Measurements from ENCODE around the gene HMGB3.
"Not testable (repeated sequence)": the region's sequence is repeated elsewhere in the genome, so short reads cannot be mapped to it uniquely, and the experiment has no call there.

HMGB3 gene

DNA sequence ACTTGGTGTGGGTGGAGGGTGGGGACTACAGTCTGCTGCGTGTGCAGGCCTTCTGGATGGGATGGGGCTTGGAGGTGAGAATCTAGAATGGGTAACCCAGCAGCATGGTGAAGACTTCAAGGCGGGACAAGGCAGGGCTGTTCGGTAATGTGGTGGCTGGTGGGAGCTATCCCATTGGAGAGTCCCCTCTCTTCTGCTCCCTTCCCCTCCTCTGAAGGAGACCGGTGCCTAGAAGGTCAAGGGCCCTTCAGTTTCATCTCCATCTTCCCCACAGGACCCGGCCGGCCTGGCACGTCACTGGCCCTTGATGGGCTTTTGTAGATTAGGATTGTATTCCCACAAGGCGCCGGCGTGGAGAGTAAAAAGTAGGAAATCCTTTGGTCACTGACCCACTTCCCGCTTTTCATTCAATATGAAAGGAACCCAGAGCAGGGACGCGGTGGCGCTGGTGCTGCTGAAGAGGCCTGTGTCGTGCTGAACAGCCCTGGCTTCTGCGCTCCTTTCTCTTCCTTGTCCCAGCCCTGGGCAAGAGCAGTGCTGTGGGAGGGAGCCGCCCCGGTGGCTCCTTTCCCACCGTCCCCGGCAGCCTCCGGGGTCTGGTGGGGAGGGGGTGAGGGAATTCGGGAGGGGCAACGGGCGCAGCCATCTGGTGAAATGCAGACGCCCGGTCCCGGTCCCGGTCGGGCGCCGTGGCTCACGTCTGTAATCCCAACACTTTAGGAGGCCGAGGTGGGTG lies 7.3 kb upstream of the HMGB3 start:
- DNase-seq (ENCODE audit: insufficient read length, low spot score), result no peak
- FAIRE-seq, result no peak

DNA sequence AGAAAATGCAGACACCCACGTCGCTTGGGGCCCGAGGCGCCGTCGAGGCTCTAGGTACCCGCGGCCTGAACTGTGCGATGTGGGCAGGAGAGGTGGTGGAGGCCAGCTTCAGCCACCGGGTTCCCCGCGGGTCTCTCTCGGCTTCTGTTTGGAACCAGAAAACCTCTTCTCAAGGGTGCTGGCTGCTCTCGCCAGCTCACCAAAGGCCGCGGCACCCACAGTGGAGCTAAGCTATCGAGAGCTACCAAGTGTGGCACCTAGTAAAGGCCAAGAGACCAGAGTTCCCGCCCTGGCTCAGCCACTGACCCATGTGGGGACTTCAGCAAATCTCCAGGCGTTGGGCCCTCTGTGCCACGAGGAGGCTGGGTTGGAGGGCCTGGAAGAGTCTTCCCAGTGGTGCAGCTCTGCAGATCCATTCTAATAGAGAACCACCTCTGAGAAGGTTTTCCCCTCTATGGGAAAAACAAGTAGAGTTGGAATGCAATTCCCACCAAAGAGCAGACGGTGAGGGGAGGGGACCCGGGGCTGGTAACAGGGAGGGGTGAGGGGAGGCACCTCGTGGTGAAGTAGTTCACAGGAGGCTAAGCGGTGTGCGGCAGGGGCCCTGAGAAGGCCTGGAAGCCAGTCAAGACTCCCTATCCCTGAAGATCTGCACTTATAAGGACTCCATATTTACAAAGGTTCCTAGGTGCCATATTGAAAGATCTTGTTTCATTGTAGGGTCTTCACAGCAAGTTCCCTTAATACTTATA lies 5.5 kb upstream of the HMGB3 start:
- no peak for FAIRE-seq
- no peak for DNase-seq (ENCODE audit: insufficient read length, low spot score)

DNA sequence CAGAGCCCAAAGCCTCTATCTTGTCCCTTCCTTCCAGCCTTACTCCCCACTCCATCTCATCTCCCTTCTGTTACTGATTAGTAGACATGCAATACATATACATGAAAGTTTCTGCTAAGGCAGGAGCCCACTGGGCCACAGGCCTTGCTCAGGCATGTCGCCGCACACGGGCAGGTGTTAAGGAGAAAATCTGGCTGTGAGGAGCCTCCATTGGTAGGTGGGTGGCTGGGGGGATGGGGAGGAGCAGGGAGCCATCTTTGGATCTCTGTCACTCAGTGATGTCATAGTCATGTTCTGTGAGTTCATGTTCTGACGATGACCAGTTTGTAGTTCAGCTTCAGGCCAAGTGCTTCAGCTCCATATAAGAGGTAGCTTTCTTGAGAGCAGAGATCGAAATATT lies 2.9 kb upstream of the HMGB3 start:
- no peak for FAIRE-seq

DNA sequence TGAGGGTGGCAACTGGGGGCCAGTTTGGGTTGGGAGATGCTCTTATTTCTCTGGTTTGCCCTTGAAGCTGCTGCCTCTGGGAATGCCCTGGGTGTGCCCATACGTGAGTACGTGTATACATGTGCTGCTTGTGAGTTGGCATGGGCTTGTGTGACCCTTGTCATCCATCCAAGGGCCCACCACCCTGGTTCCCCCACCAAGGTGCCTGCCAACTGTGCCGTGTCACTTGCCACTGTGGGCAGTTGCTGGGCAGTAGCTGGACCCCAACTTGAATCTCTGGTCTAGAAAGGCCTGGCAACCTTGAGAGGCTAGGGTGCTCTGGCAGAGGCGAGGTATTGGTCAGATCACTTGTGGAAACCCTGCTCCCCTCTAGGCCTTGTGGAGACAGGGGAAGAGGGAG lies 2.4 kb upstream of the HMGB3 start:
- DNase-seq (ENCODE audit: insufficient read length, low spot score) (no peak), FAIRE-seq (no peak)

More for the DNA sequence above, 2.9 kb upstream of the HMGB3 start:
- no peak for DNase-seq (ENCODE audit: insufficient read length, low spot score)

DNA sequence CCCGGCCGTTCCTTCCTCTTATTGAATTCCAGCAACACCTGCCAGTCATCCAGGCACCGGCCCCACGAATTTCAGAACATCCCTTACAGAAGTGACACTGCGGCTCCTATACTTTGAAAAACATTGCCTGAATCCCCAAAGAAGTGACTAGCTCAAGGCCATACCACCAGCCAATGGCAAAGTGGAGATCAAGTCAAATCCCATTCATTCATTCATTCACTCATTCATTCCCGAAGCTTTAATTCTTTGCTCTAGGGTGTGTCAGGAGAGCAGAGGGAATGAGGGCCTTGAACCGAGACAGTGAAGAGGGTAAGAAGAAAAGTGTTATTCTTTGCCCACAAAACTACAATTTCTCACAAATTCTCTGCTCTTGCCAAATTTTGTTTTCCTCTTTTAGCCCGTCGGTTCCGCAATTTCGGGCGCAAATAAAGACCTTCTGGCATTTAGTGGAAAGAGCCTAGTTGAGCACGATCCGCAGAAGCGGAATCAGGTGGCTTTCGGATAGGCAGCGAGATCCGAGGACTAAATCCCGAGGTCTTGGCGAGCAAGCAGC lies 824 bp upstream of the HMGB3 start:
- FAIRE-seq, result no peak
- DNase-seq (ENCODE audit: insufficient read length, low spot score), result no peak

DNA sequence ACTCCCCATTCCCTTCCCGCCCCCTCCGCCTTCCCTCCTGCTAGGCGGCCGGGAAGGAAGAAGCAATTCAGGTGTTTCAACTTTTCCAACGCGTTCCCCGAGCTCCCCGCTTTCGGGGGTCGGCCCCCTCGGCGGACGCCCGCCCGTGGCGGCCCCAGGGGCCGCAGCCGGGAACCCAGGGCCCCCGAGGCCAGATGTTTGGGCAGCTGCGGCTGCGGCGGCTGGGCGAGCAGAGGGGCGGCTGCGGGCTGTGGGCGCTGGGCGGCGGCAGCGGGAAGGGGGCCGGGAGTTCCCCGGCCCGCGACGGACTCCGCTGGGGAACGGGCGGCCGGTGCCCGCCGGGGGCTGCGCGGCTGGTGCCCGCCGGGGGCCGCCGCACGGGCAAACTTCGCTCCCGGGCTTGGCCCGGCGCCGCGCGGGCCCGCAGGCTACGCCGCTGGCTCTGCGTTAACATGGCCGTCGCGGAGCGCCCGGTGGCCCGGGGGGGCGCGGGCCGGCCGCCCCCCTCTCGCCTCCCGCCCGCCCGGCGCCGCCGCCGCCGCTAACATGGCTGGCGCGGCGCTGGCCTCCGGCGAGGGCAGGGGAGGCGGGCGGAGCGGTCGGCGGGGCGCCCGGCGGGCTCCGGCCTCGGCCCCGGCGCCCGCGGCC lies 510 bp downstream of the HMGB3 start:
- FAIRE-seq, result no peak
- peak; percentile 17 for DNase-seq (ENCODE audit: insufficient read length, low spot score)

DNA sequence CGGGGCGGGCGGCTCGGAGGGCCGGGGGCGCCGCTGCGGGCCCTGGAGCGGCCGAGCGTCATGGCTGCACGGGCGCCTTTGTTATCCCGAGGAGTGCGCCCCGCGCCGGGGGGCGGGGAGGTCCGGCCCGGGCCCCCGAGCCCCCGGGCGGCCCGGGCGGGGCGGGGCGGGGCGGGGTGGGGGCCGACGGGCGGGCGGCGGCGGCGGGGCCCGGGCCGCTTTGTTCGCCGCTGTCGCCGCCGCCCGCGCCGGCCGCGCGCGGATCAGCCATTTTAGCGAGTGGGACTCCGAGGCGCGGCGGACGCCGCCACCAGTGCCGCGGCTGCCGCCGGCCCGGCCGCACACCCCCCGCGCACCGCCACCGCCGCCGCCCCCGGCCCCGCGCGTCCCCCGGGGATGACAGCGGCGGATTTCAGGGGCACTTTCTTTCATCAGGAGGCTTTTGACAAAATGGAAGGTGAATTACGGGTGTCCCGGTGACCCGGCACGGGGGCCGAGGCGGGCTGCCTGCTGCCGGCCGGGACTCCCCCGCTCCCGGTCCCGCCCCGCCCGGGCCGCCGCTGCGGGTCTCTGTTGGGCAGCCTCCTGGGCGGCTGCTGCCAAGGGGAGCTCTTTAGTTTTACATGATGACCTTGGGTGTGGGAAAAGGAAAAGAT lies 1.2 kb downstream of the HMGB3 start:
- DNase-seq (ENCODE audit: insufficient read length, low spot score) (peak; percentile 10), FAIRE-seq (no peak)

DNA sequence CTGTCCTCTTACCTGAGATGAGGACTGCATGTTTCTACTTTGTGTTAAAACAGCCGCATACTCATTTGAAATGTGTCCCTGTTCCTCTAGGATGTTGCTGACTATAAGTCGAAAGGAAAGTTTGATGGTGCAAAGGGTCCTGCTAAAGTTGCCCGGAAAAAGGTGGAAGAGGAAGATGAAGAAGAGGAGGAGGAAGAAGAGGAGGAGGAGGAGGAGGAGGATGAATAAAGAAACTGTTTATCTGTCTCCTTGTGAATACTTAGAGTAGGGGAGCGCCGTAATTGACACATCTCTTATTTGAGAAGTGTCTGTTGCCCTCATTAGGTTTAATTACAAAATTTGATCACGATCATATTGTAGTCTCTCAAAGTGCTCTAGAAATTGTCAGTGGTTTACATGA lies 4.6 kb downstream of the HMGB3 start:
- not testable (repeated sequence) for FAIRE-seq; DNase-seq (ENCODE audit: insufficient read length, low spot score)

DNA sequence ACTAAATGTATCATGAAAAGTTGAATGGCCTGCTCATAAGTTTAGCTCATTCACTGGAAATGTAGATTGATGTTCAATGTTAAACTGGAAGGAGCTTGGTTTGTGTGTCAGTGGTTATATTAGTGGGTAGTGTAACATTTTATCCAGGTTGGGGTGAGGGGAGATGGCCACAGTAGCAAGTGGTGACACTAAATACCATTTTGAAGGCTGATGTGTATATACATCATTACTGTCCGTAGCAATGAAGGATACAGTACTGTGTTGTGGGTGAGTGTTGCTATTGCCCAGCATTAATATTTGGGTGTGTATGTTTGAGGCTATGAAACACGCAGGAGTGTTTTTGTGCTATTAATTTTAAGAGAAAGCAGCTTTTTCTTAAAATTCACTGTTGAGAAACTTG lies 6.3 kb downstream of the HMGB3 start:
- FAIRE-seq, result no peak
- no peak for DNase-seq (ENCODE audit: insufficient read length, low spot score)

DNA sequence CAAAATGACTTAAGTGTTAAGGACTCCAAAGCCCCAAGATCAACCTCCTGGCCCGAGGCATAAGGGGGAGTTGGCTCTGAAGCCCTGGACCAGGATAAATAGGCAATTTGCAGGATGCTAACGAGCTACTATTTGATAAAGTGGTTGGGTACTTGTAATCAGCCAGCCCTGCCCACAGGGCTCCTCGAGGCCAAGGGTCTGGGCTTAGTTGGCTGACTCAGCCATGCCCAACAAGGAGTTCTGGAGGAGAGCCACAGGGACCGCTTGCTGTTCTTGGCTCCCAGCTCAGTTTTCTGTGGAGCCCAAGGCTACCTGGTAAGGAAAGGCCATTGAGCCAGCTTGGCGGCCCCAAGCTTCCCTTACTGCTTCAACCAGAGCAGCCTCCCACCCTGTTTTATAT lies 7.8 kb downstream of the HMGB3 start:
- FAIRE-seq, result no peak
- no peak for DNase-seq (ENCODE audit: insufficient read length, low spot score)

DNA sequence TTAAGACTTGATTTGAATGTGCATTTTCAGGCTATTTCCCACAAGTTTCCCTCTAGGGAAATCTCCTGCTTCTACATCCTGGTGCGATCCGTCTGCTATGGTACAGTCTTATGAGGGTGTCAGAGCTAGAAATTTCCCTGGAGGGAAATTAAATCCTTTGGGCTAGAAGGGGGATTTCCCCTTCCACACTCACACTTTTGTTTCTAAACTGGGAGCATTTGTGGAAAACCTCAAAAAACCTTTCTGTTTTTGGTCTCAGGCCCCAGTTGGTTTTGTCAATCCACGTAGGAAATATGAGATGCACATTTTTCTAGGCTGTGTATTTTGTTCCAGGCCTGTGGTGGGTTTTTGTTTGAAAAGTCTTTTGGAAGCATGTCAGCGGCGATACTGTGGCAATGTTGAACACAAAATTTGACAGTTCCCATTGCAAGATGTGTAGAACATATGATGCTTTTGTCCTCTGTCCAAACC lies 17.8 kb downstream of the HMGB3 start:
- FAIRE-seq, result no peak
- DNase-seq (ENCODE audit: insufficient read length, low spot score), result no peak

DNA sequence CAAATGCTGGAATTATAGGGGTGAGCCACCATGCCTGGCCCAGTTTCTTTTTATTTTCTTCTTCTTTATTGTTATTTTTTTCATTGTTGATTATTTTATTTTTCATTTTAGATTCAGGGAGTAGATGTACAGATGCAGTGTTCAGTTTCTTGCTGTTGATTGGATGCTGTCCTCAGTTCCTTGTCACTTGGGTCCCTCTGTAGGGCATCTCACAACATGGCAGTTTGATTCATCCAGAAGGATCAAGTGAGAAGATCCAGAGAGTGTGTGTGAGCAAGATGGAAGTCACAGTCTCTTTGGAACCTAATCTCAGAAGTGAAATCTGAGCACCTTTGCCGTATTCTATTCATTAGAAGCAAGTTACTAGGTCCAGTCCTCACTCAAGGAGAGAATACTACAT lies 20.9 kb downstream of the HMGB3 start:
- FAIRE-seq, result no peak

DNA sequence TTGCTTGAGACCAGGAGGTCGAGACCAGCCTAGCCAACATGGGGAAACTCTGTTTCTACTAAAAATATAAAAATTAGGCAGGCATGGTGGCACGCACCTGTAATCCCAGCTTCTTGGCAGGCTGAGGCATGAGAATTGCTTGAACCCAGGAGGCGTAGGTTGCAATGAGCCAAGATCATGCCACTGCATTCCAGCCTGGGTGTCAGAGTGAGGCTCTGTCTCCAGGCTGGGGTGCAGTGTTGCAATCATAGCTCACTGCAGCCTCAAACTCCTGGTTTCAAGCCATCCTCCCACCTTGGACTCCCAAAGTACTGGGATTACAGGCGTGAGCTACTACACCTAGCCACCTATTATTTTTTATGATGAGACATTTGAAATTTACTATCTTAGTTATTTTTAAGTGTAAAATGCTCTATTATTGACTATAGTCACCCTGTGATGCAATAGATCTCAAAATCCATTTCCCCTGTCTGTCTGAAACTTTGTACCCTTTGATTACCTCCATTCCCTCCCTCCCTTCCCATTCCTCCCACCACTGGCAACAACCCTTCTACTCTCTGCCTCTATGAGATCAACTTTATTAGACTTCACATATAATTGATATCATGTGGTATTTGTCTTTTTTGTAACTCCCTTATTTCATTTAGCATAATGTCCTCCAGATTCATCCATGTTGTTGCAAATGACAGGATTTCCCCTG lies 23.4 kb downstream of the HMGB3 start:
- DNase-seq (ENCODE audit: insufficient read length, low spot score) (no peak), FAIRE-seq (no peak)

More for the DNA sequence above, 20.9 kb downstream of the HMGB3 start:
- DNase-seq (ENCODE audit: insufficient read length, low spot score), result no peak

DNA sequence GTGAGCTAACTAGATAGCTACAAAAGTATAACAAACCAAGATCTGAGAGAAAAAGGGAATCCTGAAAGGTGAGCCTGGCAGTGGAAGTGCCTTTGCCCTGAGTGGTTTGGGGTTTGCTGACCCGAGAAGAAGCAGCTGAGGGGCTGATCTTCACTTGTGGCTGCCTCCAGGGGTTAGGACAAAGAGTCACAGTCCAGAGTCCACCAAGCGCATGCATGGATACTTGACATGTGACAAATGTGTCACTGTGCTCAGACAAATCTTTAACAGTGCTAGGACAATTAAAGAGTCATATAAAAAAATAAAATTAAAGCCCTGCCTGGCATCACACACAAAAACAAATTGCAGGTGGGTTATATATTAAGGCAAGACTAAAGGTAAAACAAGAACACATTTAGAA lies 26.4 kb downstream of the HMGB3 start:
- FAIRE-seq (no peak), DNase-seq (ENCODE audit: insufficient read length, low spot score) (no peak)

DNA sequence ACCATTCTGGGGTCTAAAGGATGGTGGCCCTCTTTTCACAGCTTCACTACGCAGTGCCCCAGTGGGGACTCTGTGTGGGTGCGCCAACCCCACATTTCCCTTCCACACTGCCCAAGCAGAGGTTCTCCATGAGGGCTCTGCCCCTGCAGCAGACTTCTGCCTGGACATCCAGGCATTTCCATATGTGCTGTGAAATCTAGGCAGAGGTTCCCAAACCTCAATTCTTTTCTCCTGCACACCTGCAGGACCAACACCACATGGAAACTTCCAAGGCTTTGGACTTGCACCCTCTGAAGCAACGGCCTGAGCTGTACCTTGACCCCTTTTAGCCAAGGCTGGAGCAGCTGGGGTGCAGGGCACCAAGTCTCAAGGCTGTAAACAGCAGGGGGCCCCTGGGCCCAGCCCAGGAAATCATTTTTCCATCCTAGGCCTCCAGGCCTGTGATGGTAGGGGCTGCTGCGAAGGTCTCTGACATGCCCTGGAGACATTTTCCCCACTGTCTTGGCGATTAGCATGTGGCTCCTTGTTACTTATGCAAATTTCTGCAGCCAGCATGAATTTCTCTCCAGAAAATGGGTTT lies 30.1 kb downstream of the HMGB3 start:
- DNase-seq (ENCODE audit: insufficient read length, low spot score), result no peak
- no peak for FAIRE-seq

DNA sequence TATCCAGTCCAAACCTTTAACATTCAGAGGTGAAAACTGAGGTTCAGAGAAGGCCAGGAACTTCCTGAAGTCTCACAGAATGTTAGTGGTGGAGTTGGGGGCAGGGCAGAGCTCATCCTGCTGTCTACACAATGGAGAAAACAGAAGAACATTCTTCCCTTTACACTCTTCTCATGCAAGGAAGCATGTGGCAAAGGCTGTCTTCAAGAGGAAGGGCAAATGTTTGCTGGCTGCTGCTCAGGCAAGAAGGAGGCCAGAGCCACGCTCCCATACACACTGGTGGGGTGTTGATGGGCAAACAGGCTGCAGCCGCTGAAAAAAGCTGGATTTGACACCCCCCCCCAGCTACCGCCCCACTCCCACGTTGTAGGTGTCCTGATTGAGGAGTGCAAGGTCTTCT lies 32.5 kb downstream of the HMGB3 start:
- DNase-seq (ENCODE audit: insufficient read length, low spot score) (no peak), FAIRE-seq (no peak)

DNA sequence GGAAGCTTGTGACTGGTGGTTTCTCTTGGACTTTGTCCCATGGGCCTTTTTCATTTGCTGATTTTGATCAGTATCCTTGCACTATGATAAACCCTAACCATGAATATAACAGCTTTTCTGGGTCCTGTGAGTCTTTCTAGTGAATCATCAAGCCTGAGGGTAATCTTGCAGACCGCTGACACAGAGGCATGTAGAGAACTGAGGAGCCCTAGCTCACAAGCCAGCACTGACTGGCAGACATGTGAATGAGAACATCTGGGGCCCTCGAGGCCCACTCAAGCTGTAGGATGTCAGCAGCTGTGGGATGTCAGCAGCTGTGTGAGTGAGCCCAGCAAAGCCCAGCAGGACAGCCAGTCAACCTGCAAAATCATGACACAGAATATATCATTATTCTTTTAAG lies 36.7 kb downstream of the HMGB3 start:
- FAIRE-seq, result no peak

DNA sequence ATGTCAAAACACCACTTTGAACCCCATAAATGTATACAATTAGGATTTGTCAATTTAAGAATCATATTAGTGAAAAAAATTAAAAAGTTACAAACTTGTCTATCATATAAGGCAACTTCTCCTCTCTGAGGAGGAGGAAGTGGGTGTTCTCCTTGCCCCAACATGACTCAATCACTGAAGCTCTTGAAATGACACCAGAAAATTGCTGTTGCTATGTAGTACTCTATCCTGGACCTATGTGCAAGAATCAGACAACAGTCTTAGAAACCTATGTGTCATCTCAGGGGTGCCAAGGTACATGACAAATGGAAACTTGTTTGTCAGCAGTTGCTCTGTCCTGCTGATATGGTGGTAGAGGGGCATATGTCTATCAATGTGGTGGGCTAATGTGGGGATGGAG lies 47.7 kb downstream of the HMGB3 start:
- FAIRE-seq, result no peak

More for the DNA sequence above, 36.7 kb downstream of the HMGB3 start:
- DNase-seq (ENCODE audit: insufficient read length, low spot score), result no peak

DNA sequence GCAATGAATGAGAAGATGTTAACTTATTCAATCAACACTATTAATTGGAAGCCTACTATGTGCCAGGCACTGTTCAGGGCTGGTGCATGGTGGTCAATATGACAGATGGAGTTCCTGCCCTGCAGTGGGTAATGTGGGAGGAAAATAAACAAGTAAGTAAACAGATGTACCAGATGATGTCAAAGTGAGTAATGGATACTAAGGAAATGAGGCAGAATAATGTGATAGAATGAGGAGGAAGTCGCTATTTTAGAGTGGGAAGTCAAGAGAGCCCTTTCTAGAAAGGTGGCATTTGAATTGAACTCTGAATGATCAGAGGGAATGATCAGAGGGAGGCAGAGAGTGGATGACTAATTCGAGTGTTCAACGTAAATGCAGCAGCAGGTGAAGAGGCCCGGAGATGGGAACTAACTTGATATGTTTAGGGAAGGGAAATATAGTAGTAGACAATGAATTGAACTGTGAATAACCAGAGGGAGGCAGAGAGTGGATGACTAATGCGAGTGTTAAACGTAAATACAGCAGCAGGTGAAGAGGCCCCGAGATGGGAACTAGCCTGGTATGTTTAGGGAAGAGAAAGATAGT lies 48.3 kb downstream of the HMGB3 start:
- FAIRE-seq, result no peak
- no peak for DNase-seq (ENCODE audit: insufficient read length, low spot score)

More for the DNA sequence above, 47.7 kb downstream of the HMGB3 start:
- no peak for DNase-seq (ENCODE audit: insufficient read length, low spot score)

Data from GM19239 (cell line).